A549 (cell line): Measurements from ENCODE around the gene STMN3.

Experiments used
- CTCF ChIP-seq: fragments of >200 bp; sonication (Bioruptor Twin); formaldehyde crosslinking; IDR thresholded peaks from 3 replicates; pipeline ENCODE4 v1.5.1; 2016
- ELK1 ChIP-seq: fragments of 150-350 bp; IDR thresholded peaks from 2 replicates; pipeline ENCODE4 v1.6.1; 2014; ENCODE audit warnings: low read depth, mild to moderate bottlenecking, low read length
- EP300 ChIP-seq, 2 experiments: fragments of >200 bp; sonication (Bioruptor Twin); formaldehyde crosslinking; IDR thresholded peaks; 2 replicates in 1 of 2; 3 replicates in 1 of 2; pipeline ENCODE4 v1.6.1; 2016 to 2017
- NFE2L2 ChIP-seq: fragments of 150-350 bp; conservative IDR thresholded peaks from 2 replicates; pipeline ENCODE4 v1.6.1; 2014; ENCODE audit warnings: low read length
- POLR2A ChIP-seq: IDR thresholded peaks from 2 replicates; pipeline ENCODE4 v1.6.1; 2012; ENCODE audit warnings: mild to moderate bottlenecking, low read length
- ZFP36 ChIP-seq: fragments of 450-650 bp; IDR thresholded peaks from 2 replicates; pipeline ENCODE4 v1.6.1; 2014; ENCODE audit warnings: borderline replicate concordance; ENCODE audit not compliant: partially characterized antibody

GRCh38 chr20:63687419-63688178 is 34.4 kb upstream of the STMN3 start:
- no peak for TF ChIP-seq ELK1
- no peak; the same call in 1 of the 2 replicates for TF ChIP-seq POLR2A
- TF ChIP-seq CTCF = no peak
- TF ChIP-seq EP300 (IDR thresholded peaks at IDR 0.05) = no peak
- TF ChIP-seq ZFP36 = no peak
- no peak for TF ChIP-seq NFE2L2
